Left lobe of liver (tissue), 2 donors: ENCODE data around the gene SFXN3. TPM values are rescaled to one million over a fixed set of nuclear protein-coding genes. Genes with fewer than 3 reads are reported as not detected.

ENCODE experiments used
- ATAC-seq: fragments of 200-7000 bp; cut with Tn5 transposase; one replicate; pipeline ENCODE4 v1.9.1; 2020; ENCODE audit warnings: mild to moderate bottlenecking, moderate library complexity
- DNase-seq: peaks from one replicate; pipeline ENCODE4 v3.0.0-alpha.2; 2020; ENCODE audit warnings: low spot score
- total RNA-seq: library from RNA; stranded (reverse); gene quantifications from one replicate; pipeline ENCODE4 v1.2.1, GENCODE V29; 2021
- donor health status: DM: no; HTN: no; CAD: no; lungs with moderate emphysema.
- donor health status: DM: no; HTN: yes; CAD: no.

The SFXN3 gene
- total RNA-seq, 1 donor from 2014 or later: 5.2 TPM

- no peak for DNase-seq
- no peak for ATAC-seq
Measured at GRCh38 chr10:101070098-101070497, 39.1 kb downstream of the SFXN3 start.

DNA sequence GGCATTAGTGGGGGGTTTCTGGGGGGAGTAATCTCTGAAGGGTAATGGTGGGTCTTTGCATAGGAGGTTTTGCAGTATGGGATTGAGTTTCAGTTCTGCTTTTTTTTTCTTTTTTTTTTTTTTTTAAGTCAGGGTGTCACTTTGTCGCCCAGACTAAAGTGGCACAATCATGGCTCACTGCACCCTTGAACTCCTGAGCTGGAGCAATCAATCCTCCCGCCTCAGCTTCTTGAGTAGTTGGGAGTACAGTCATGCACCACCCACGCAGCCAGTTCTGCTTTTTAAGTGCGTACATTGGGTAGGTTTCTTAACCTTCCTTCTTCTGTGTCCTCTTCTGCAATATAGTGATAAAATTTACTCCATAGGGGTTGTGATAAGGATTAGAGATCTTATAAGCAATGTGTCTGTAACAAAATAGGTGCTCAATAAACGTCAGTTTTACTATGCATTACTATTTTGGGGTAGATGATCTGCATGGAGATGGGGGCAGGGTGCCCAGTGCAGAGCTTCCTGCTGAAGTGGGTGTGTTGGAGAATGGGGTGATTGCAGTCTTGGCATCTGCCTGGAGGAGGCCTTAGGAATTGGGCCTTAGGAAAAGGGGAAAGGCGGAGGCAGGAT is 40.3 kb downstream of the SFXN3 start:
- DNase-seq (no peak), ATAC-seq (no peak)

DNA sequence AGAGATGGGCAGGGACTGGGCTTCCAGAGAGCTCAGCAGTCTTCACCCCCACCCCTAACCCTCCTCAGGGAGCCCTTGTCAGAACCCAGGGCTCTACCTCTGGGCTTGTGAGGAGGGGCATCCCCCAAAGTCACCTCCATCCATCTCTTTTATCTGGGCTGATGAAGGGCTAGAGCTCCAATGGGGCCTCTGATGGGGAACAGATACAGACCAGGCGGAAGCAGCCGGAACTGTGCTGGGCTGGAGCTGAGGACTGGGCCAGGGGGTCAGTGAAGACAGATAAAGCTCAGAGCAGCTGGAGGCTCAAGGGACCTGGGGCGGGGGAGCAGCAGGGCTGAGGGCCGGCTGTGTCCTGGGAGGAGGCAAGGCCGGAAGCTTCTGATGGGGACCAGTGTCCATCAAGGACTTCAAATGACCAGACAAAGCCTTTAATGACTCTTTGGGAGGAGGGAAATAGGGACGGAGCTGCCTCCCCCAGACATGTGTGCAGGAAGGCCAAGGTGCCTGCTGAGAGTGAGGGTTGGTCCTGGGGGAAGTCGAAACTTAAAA is 40.9 kb downstream of the SFXN3 start:
- ATAC-seq (no peak), DNase-seq (no peak)

GRCh38 chr10:101072923-101073322 is 41.9 kb downstream of the SFXN3 start:
- DNase-seq (no peak), ATAC-seq (no peak)

DNA sequence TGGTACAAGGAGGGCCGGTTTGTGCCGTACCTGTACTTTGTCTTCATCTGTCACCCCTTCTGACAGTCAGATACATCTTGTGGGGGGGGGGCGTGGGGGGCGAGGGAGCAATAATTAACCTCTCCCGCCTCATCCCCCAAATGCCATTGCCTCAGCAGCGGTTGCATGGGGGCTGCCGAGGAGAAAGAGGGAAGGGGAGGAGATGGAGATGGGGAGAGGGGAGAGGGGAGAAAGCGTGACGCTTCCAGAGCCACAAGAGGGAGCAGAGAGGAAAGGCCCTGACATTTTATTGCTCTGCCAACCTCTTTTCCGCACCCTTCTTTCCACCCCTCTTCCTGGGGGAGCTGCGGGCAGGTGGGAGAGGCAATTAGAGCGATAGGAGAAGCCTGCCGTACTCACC is 42.6 kb downstream of the SFXN3 start:
- no peak for ATAC-seq
- no peak for DNase-seq

DNA sequence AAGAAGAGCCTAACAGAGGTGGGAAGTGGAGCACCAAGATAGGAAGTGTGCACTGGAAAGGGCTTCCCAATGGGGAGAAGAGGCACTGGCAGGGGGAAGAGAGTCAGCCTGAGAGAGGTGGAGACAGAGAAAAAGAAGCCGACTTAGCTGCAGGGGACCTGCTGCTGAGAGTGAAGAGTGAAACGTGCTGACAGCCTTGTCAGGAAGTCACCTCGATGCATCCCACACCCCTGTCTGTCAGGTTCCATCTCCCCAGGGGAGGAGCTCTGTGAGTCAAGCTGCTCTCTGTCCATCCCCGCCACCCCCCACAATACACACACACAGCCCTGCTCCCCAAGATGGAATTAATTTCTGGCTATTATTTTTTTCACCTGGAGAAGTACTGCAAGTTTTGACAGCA is 44.7 kb downstream of the SFXN3 start:
- ATAC-seq (no peak), DNase-seq (no peak)

DNA sequence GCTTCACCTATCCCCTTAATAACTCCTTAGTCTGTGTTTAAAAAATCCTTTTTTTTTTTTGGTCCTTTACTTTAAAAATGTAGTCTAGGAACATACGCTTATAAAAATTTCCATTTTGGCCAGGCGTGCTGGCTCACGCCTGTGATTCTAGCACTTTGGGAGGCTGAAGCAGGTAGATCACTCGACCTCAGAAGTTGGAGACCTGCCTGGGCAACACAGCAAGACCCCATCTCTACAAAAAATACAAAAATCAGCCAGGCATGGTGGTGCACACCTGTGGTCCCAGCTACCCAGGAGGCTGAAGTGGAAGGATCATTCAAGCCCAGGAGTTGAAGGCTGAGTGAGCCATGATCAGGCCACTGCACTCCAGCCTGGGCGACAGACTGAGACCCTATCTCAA is 45.6 kb downstream of the SFXN3 start:
- ATAC-seq: no peak
- DNase-seq: no peak

DNA sequence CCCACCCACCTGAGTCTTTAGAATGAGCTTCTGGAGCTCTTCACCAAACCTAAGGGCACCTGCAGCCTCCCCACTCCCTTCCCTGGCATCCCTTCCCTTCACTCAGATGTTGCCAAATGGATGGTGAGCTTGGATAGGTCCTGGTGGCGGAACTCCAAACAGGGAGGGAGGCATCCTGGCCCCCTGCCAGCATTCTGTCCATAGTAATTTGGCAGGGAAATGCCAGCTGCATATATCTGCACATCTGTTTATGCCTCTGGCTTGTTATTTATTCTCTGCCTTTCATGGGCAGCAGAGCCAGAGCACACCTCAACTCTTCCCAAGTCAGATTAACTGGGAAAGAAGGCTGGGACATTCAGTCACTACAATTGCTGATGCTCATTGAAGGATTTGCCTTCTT is 48.8 kb downstream of the SFXN3 start:
- no peak for ATAC-seq
- no peak for DNase-seq

DNA sequence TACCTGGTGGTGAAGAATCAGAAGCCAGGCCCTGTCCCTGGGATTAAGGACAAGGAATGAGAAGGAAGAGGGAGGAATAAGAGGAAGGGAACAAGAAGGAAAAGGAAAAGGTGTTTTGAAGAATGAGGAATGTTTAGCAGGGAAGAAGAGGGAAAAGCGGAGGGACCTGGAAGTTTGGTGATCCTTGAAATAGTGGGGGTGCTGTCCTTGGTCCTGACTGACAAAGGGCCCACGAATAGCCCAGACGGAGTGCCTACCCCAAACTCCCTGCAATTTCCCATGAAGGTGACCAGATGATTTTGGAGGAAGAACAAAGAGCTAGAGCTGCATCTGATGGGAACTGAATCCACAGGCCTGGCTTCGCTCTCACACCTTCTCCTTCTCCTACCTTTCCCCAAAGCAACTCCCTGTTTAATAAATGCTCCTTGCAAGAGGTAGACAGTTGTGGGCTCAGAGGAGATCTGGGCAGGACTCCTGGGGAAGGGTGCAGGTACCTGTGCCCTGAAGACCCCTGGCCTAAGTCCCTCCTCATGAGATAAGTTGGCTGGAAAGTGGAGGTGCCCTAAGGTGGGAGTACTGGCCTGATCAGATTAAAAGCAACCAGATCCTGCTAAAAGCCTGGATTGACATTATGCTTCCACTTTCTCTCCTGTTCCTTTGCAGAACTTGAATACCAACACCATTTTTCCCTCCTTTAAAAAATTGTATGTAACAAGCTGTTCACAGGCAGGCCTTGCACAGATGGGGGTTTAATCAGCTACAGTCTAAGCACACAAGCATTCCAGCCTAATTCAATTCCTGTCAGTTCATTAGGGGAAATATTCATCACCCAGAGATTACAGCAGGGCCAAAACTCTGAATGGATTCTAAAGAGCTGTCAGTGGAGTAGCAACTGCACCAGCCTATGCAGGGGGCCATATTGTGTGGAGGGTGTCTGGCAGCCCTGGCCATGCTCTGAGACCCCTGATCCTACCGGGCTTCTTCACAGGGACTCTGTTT is 50.2 kb downstream of the SFXN3 start:
- DNase-seq (no peak), ATAC-seq (peak; percentile 37)

GRCh38 chr10:101085846-101086245 is 54.8 kb downstream of the SFXN3 start:
- DNase-seq: no peak
- no peak for ATAC-seq

- DNase-seq: no peak
- ATAC-seq: no peak
Measured at GRCh38 chr10:101087376-101087775, 56.3 kb downstream of the SFXN3 start.

GRCh38 chr10:101087965-101088364 is 56.9 kb downstream of the SFXN3 start:
- no peak for ATAC-seq
- DNase-seq: no peak

DNA sequence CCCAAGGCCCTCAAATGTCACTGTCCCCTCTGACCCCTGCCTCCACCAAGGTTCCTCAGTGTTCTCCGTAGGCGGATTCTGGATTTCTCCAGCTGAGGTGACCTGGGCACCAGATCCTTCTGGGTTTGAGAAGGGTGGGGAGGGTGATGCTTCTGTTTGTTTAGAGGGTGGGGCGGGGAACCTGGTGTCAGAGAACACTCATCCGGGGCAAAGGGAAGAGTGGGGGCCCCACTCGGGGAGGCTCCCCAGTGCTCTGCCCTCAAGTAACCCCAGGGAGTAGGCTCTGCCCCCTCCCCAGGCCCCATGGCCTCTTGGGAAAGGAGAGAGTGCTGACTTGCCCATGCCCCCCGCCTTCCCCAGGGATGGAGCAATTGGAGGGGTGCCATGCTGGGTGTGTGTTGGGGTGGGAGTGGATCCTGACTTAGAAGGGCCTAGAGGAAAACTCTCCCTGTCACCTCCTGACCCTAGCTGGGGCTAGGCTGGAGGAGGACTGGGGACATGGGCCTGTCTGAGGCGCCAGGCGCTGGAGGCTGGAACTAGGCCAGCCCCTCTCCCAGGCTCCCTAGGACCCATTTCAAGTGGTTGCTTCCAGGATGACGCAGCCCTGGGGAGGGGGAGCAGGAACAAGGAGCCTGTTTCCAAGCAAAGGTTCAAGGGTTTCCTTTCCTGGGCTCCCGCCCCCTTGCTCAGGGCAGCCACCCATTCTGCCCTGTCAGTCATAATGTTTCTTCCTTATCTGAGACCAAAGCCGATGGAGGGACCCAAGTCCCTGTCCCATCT is 58.7 kb downstream of the SFXN3 start:
- DNase-seq: no peak
- ATAC-seq: no peak

DNA sequence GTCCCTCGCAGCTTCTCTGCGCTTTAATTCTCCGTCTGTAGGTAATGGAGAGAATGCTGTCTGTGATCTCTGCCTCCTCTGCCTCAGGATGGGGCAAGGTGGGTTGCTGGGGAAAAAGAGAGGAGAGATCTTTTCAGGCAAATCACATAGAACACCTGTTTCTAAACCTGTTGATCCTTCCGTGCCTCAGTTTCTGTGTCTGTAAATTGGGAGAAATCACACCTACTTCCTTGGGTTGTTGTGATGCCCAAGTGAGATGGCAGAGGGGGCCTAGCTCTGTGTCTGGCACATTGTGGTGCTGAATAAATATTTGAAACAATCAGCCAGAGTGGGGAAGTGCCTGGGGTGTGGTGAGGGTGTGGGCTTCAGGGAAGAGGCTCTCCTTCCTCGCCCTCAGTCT is 59.6 kb downstream of the SFXN3 start:
- DNase-seq (no peak), ATAC-seq (no peak)

Other genes with a start within 250 kb of the SFXN3 start
- 7.7 TPM for gene SLF2, start 118.3 kb upstream of the SFXN3 start, total RNA-seq
- 80.4 TPM for gene SEMA4G, start 61.7 kb upstream of the SFXN3 start, total RNA-seq
- gene MRPL43, start 43.7 kb upstream of the SFXN3 start, total RNA-seq: 43.6 TPM
- gene TWNK, start 43.7 kb upstream of the SFXN3 start, total RNA-seq: 3.2 TPM
- gene LZTS2, start 31.4 kb upstream of the SFXN3 start, total RNA-seq: 11.1 TPM
- gene PDZD7, start 105 bp upstream of the SFXN3 start, total RNA-seq: 0.13 TPM
- gene KAZALD1, start 30.8 kb downstream of the SFXN3 start, total RNA-seq: 0.78 TPM
- 1.3 TPM for gene TLX1, start 100.1 kb downstream of the SFXN3 start, total RNA-seq
- gene LBX1, start 198.2 kb downstream of the SFXN3 start, total RNA-seq: not detected